Vagina (tissue), 2 donors: ENCODE data around the gene AMZ1. TPM values are rescaled to one million over a fixed set of nuclear protein-coding genes. Genes with fewer than 3 reads are reported as not detected.

Source experiments
- DNase-seq, 2 donors: peaks; one replicate each; pipeline ENCODE4 v3.0.0-alpha.2; 2017; ENCODE audit errors: extremely low spot score in 2 of 2
- H3K27ac ChIP-seq: fragments of 200-600 bp; sonication (generic); one replicate; pipeline ENCODE4 v1.5.1; 2019
- H3K27me3 ChIP-seq: fragments of 200-600 bp; sonication (generic); one replicate; pipeline ENCODE4 v1.5.1; 2019
- H3K36me3 ChIP-seq, 2 donors: fragments of 200-600 bp; sonication (generic); one replicate each; pipeline ENCODE4 v1.5.1; 2017 to 2019
- H3K4me1 ChIP-seq: fragments of 200-600 bp; sonication (generic); one replicate; pipeline ENCODE4 v1.5.1; 2019
- H3K4me3 ChIP-seq, 2 donors: fragments of 200-600 bp; sonication (generic); 1 replicate in 1 of 2; 2 replicates in 1 of 2; pipeline ENCODE4 v1.5.1; 2016 to 2019
- H3K9me3 ChIP-seq: fragments of 200-600 bp; sonication (generic); one replicate; pipeline ENCODE4 v1.5.1; 2019
- CTCF ChIP-seq, 3 experiments: fragments of 450-650 bp in 2 of 3; fragments of 200-600 bp in 1 of 3; sonication (generic) in 1 of 3; IDR thresholded peaks; one replicate each; pipeline ENCODE4 v1.5.1; 2017 to 2019; ENCODE audit warnings: antibody characterized with exemption in 3 of 3, mild to moderate bottlenecking in 2 of 3, moderate library complexity in 2 of 3
- POLR2A ChIP-seq, 2 donors: fragments of 450-650 bp; IDR thresholded peaks; one replicate each; pipeline ENCODE4 v1.6.1; 2017; ENCODE audit warnings: antibody characterized with exemption in 2 of 2, mild to moderate bottlenecking in 2 of 2, moderate library complexity in 2 of 2
- POLR2AphosphoS5 ChIP-seq, 2 donors: sonication (generic); formaldehyde crosslinking; IDR thresholded peaks; one replicate each; pipeline ENCODE4 v1.9.0; 2017; ENCODE audit warnings: antibody characterized with exemption in 2 of 2, mild to moderate bottlenecking in 2 of 2, low read depth in 1 of 2; ENCODE audit not compliant: insufficient read depth in 1 of 2
- intact Hi-C: fragments of 100-400 bp; cut with DNase I; formaldehyde crosslinking; loops from one replicate; pipeline ENCODE4 v1.15.1; 2023
- total RNA-seq: library from RNA; depleted of rRNA; stranded (reverse); fragments of >200 nt; gene quantifications from one replicate; pipeline ENCODE4 v1.2.3, GENCODE V29; 2016

The AMZ1 gene
- total RNA-seq, 1 donor from 2014 or later = 1.2 TPM

- Histone ChIP-seq H3K4me3 (peak overlapping the region; percentile 34 to 42), H3K36me3 (no peaks in the 10 kb centered on the region), H3K4me1 (peaks cover 30% of the 10 kb centered on the region), H3K27ac (no peak overlapping the region), H3K27me3 (no peaks in the 10 kb centered on the region), H3K9me3 (no peaks in the 10 kb centered on the region)
- intact Hi-C loops = loop anchor here (10.0 kb wide), 2 partner anchors 113 to 213 kb away; partner anchors contain the start of gene GRIFIN
- DNase-seq = no peak
- TF ChIP-seq CTCF (IDR thresholded peaks at IDR 0.05) (no peak), POLR2AphosphoS5 (IDR thresholded peaks at IDR 0.05; ENCODE audit: insufficient read depth in 1 of 2, low read depth in 1 of 2) (no peak), POLR2A (IDR thresholded peaks at IDR 0.05) (no peak)
Observed at GRCh38 chr7:2687338-2687869, 598 bp upstream of the AMZ1 start.

GRCh38 chr7:2688409-2689342 is 674 bp downstream of the AMZ1 start:
- Histone ChIP-seq H3K36me3 (no peaks in the 10 kb centered on the region), H3K27me3 (no peaks in the 10 kb centered on the region), H3K27ac (peak overlapping the region; percentile 76), H3K4me1 (peaks cover 30% of the 10 kb centered on the region), H3K9me3 (no peaks in the 10 kb centered on the region), H3K4me3 (peak overlapping the region; percentile 34 to 42)
- intact Hi-C loops = loop anchor here (10.0 kb wide), 2 partner anchors 114 to 214 kb away; partner anchors contain the start of gene GRIFIN
- TF ChIP-seq POLR2AphosphoS5 (IDR thresholded peaks at IDR 0.05; ENCODE audit: insufficient read depth in 1 of 2, low read depth in 1 of 2) = peak in 1 of 2 donors; percentile 24
- no peak for TF ChIP-seq CTCF (IDR thresholded peaks at IDR 0.05)
- TF ChIP-seq POLR2A (IDR thresholded peaks at IDR 0.05) = no peak
- DNase-seq = no peak

GRCh38 chr7:2689343-2689847 is 1.4 kb downstream of the AMZ1 start:
- DNase-seq = no peak
- Histone ChIP-seq H3K4me3 (peak overlapping the region in 1 of 2 donors; percentile 34), H3K27ac (peak overlapping the region; percentile 76), H3K4me1 (peaks cover 30% of the 10 kb centered on the region), H3K27me3 (no peaks in the 10 kb centered on the region), H3K9me3 (no peaks in the 10 kb centered on the region), H3K36me3 (no peaks in the 10 kb centered on the region)
- TF ChIP-seq CTCF (IDR thresholded peaks at IDR 0.05) (no peak), POLR2AphosphoS5 (IDR thresholded peaks at IDR 0.05; ENCODE audit: insufficient read depth in 1 of 2, low read depth in 1 of 2) (no peak), POLR2A (IDR thresholded peaks at IDR 0.05) (no peak)
- intact Hi-C loops = loop anchor here (10.0 kb wide), 2 partner anchors 115 to 215 kb away; partner anchors contain the start of gene GRIFIN

- Histone ChIP-seq H3K4me3 (no peak overlapping the region), H3K36me3 (no peaks in the 10 kb centered on the region), H3K4me1 (peaks cover 30% of the 10 kb centered on the region), H3K27me3 (no peaks in the 10 kb centered on the region), H3K9me3 (no peaks in the 10 kb centered on the region), H3K27ac (no peak overlapping the region)
- TF ChIP-seq POLR2A (IDR thresholded peaks at IDR 0.05) (no peak), POLR2AphosphoS5 (IDR thresholded peaks at IDR 0.05; ENCODE audit: insufficient read depth in 1 of 2, low read depth in 1 of 2) (no peak), CTCF (IDR thresholded peaks at IDR 0.05) (no peak)
- intact Hi-C loops = loop anchor here (10.0 kb wide), 2 partner anchors 115 to 215 kb away; partner anchors contain the start of gene GRIFIN
- no peak for DNase-seq
Observed at GRCh38 chr7:2689951-2690705, 2.1 kb downstream of the AMZ1 start.
